Measurements from ENCODE around the gene THRSP. TPM values are rescaled to one million over a fixed set of nuclear protein-coding genes. Genes with fewer than 3 reads are reported as not detected.

THRSP gene
- total RNA-seq, 1 experiment from 2014 or later: not detected

- H3K23me2 ChIP-seq (ENCODE audit: insufficient read length, low read depth, low read length, poor library complexity, severe bottlenecking): no peaks in the 10 kb centered on the region
- H4K5ac ChIP-seq (ENCODE audit: insufficient read length, low read depth, low read length): no peak overlapping the region
- Mint-ChIP-seq H3K27ac (no peak overlapping the region), H3K36me3 (ENCODE audit: insufficient read depth in 1 of 3, low read depth in 3 of 3) (peaks cover 7 to 18% (median 17%) of the 10 kb centered on the region in 3 experiments; a peak in 6 of 7 replicates), H3K27me3 (ENCODE audit: low read depth) (no peaks in the 10 kb centered on the region), H3K9me3 (no peaks in the 10 kb centered on the region), H3K4me3 (no peak overlapping the region), H3K4me1 (peaks cover 11% of the 10 kb centered on the region in 2 experiments)
- H4K91ac ChIP-seq (ENCODE audit: insufficient read length, low read depth, low read length): no peak overlapping the region
- no peak overlapping the region for H3K4me2 ChIP-seq (ENCODE audit: insufficient read depth, insufficient read length, low read length)
- H4K20me1 ChIP-seq (ENCODE audit: control insufficient read depth, insufficient read depth, insufficient read length): no peaks in the 10 kb centered on the region
- H2BK5ac ChIP-seq (ENCODE audit: insufficient read length, low read length): no peak overlapping the region
- no peak overlapping the region for H2BK120ac ChIP-seq (ENCODE audit: low read depth, low read length, poor library complexity, severe bottlenecking)
- H3T11ph ChIP-seq (ENCODE audit: low read length): no peak overlapping the region
- no peak for DNase-seq
- no peak overlapping the region for H2BK15ac ChIP-seq (ENCODE audit: low read depth, low read length)
- no peak overlapping the region for H3K4ac ChIP-seq (ENCODE audit: low read depth, low read length)
- no peak overlapping the region for H3K27ac ChIP-seq (ENCODE audit: insufficient read length, low read depth, low read length)
- H3K27me3 ChIP-seq (ENCODE audit: insufficient read depth, low read length): no peaks in the 10 kb centered on the region
- TF ChIP-seq CTCF (conservative IDR thresholded peaks at IDR 0.05): no peak
- H3K56ac ChIP-seq (ENCODE audit: insufficient read length, low read depth, low read length): no peak overlapping the region
- no peak overlapping the region for H3K9ac ChIP-seq (ENCODE audit: extremely low read depth, insufficient read length, low read length)
- H3K79me2 ChIP-seq (ENCODE audit: insufficient read depth, low read length): no peaks in the 10 kb centered on the region
- no peak overlapping the region for H3K14ac ChIP-seq (ENCODE audit: insufficient read depth, low read length)
- no peak overlapping the region for H3K18ac ChIP-seq (ENCODE audit: insufficient read length, low read depth, low read length)
- no peak overlapping the region for H4K8ac ChIP-seq (replicated peaks; ENCODE audit: insufficient read length, low read depth, low read length)
- H2BK20ac ChIP-seq (ENCODE audit: low read depth, low read length, poor library complexity, severe bottlenecking): no peak overlapping the region
- no peak overlapping the region for H2BK12ac ChIP-seq (ENCODE audit: insufficient read length, low read depth, low read length)
- no peaks in the 10 kb centered on the region for H3K79me1 ChIP-seq (ENCODE audit: insufficient read depth, low read depth, low read length, poor library complexity, severe bottlenecking)
- H2AK5ac ChIP-seq (ENCODE audit: insufficient read length, low read length): no peak overlapping the region
- no CpG with 5 or more reads among the region's 1 CpG for WGBS (ENCODE audit: extremely low coverage, insufficient read length, low lambda C conversion rate)
- peaks cover 3% of the 10 kb centered on the region; the same call in 1 of the 2 replicates for H3K4me1 ChIP-seq (ENCODE audit: insufficient read depth, low read length)
- no peak overlapping the region for H2AFZ ChIP-seq (ENCODE audit: low read length)
- no peaks in the 10 kb centered on the region for H3K9me3 ChIP-seq (ENCODE audit: control insufficient read depth, low read depth, low read length)
- no peak overlapping the region for H3K23ac ChIP-seq (ENCODE audit: insufficient read length, low read depth, low read length)
Observed at GRCh38 chr11:78015878-78016277, 47.8 kb upstream of the THRSP start.

All from H9 (cell line).